Choroid plexus epithelial cell (primary cell): Measurements from ENCODE around the gene TMEM14B.
A peak's percentile ranks its signal among the peaks of the same experiment; 100 is the strongest.

Source experiments
- DNase-seq: peaks from one replicate; pipeline ENCODE4 v3.0.0-alpha.2; 2010; ENCODE audit warnings: low read depth
- H3K4me3 ChIP-seq: 2 replicates; pipeline ENCODE4 v1.5.1; 2011; ENCODE audit warnings: low read depth, mild to moderate bottlenecking, control low read depth, low read length, moderate library complexity
- CTCF ChIP-seq: conservative IDR thresholded peaks from 2 replicates; pipeline ENCODE4 v1.5.1; 2011; ENCODE audit warnings: low read depth, mild to moderate bottlenecking, control low read depth, inconsistent platforms, low read length, moderate library complexity

The TMEM14B gene

GRCh38 chr6:10792101-10792500 is 44.5 kb downstream of the TMEM14B start:
- H3K4me3 ChIP-seq, result no peak overlapping the region
- no peak for TF ChIP-seq CTCF

GRCh38 chr6:10793035-10793434 is 45.4 kb downstream of the TMEM14B start:
- no peak for TF ChIP-seq CTCF
- H3K4me3 ChIP-seq, result no peak overlapping the region
- DNase-seq, result no peak

More at GRCh38 chr6:10792101-10792500, 44.5 kb downstream of the TMEM14B start:
- no peak for DNase-seq

- no peak overlapping the region for H3K4me3 ChIP-seq
- DNase-seq, result no peak
- no peak for TF ChIP-seq CTCF
Observed at GRCh38 chr6:10793695-10794094, 46.1 kb downstream of the TMEM14B start.

- no peak for TF ChIP-seq CTCF
- no peak overlapping the region for H3K4me3 ChIP-seq
- DNase-seq, result peak; percentile 12
Observed at GRCh38 chr6:10794239-10794638, 46.6 kb downstream of the TMEM14B start.

- no peak overlapping the region for H3K4me3 ChIP-seq
- peak; percentile 55 for DNase-seq
- no peak for TF ChIP-seq CTCF
Observed at GRCh38 chr6:10800810-10801209, 53.2 kb downstream of the TMEM14B start.

GRCh38 chr6:10801224-10801848 is 53.7 kb downstream of the TMEM14B start:
- no peak overlapping the region for H3K4me3 ChIP-seq
- DNase-seq, result peak; percentile 75
- TF ChIP-seq CTCF, result peak; percentile 100
